Measurements from ENCODE around the gene TTC1. TPM values are rescaled to one million over a fixed set of nuclear protein-coding genes. Genes with fewer than 3 reads are reported as not detected.
A peak's percentile ranks its signal among the peaks of the same experiment; 100 is the strongest.

The TTC1 gene
- total RNA-seq, 1 donor from 2014 or later: 49.9 TPM

DNA sequence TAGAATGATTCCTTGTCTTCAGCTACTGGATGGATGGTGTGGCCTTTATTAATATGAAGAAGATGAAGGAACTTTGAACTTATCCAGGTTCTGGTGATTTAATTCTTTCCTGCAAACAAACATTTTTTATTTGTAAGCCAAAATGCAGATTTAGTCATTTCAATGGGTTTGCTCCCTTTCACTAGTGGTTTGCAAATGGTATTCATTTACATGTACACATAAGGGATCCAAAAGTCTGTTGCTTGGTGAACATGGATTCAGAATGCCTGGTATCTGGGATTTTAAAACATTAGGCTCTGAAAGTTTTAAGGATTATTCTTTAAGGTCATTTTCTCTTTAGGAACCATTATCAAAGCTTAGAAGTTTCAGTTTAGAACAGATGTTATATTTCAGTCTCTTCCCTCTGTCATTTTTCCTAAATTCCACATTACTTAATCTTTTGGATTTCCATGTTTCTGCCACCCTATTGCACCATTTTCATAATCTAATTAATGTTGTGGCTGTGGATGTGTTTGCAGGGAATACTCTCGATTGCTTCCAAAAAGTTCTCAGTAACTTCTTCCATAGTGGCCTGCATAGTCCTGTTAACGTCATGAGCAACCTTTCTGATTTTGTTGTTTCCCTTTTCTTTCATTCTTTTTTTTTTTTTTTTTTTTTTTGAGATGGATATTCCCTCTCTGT, 10.1 kb downstream of the TTC1 start:
- peaks cover 16% of the 10 kb centered on the region for H3K36me3 Mint-ChIP-seq (ENCODE audit: unreplicated experiment)
- no peaks in the 10 kb centered on the region for H3K4me1 Mint-ChIP-seq (ENCODE audit: unreplicated experiment)

GRCh38 chr5:160020266-160020770, 11.4 kb downstream of the TTC1 start:
- H3K27ac Mint-ChIP-seq (ENCODE audit: unreplicated experiment): no peak overlapping the region
- no peak for TF ChIP-seq CTCF (IDR thresholded peaks at IDR 0.05)

More for the DNA sequence above, 10.1 kb downstream of the TTC1 start:
- no peak overlapping the region for H3K4me3 Mint-ChIP-seq (ENCODE audit: unreplicated experiment)
- TF ChIP-seq CTCF (IDR thresholded peaks at IDR 0.05): no peak
- DNase-seq (ENCODE audit: extremely low spot score, unreplicated experiment): no peak
- H3K27me3 Mint-ChIP-seq (ENCODE audit: unreplicated experiment): no peaks in the 10 kb centered on the region
- no peak overlapping the region for H3K27ac Mint-ChIP-seq (ENCODE audit: unreplicated experiment)
- H3K9me3 Mint-ChIP-seq (ENCODE audit: unreplicated experiment): no peaks in the 10 kb centered on the region

DNA sequence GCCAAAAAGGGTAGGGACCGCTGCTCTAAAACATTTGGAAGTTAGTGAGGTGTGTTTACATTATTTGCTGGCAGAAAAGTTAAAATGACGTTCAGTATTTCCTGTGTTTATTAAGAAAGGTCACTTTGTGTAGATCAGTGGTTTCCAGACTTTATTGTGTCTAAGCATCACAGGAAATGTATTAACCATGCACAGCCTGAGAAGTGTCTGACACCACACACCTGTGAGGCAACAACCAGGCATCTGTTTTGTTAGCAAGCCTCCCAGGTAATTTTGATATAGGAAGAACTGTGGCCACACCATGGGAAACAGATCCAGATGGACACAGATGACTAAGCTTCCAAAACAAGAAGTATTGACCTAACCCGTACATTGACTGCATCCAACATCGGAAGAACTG, 12.0 kb downstream of the TTC1 start:
- H3K4me1 Mint-ChIP-seq (ENCODE audit: unreplicated experiment): no peaks in the 10 kb centered on the region

More at GRCh38 chr5:160020266-160020770, 11.4 kb downstream of the TTC1 start:
- no peaks in the 10 kb centered on the region for H3K4me1 Mint-ChIP-seq (ENCODE audit: unreplicated experiment)
- H3K9me3 Mint-ChIP-seq (ENCODE audit: unreplicated experiment): no peaks in the 10 kb centered on the region
- H3K36me3 Mint-ChIP-seq (ENCODE audit: unreplicated experiment): peaks cover 13% of the 10 kb centered on the region
- no peak overlapping the region for H3K4me3 Mint-ChIP-seq (ENCODE audit: unreplicated experiment)
- no peaks in the 10 kb centered on the region for H3K27me3 Mint-ChIP-seq (ENCODE audit: unreplicated experiment)
- DNase-seq (ENCODE audit: extremely low spot score, unreplicated experiment): no peak

DNA sequence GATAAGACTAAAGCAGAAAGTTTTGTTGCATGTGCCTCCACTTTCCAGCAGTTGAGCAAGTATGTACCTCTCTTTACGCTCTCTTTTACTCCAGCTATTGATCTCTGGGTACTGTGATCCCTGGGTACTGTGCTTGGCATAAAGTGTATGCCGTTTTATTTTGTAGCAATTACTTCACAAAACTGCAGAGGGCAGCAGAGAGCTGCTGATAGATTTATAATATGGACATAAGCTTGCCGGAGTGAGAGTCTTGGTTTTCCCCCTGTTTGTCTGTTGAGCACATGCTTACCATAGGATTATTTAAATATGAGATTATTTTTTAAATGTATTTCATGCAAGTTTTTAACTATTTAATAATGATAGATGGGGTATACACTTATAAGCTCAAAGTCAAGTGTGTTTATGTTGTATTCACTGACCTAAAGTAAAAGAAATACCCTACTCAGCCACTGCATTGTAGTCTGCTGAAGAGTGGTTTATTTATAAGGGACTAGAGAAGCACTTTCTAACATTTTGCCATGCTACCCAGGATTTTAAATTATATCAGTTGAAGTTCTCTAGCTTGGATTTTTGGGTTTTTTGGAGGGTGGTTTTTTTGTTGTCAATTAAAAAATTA, 13.0 kb downstream of the TTC1 start:
- no peak for DNase-seq (ENCODE audit: extremely low spot score, unreplicated experiment)
- no peak overlapping the region for H3K27ac Mint-ChIP-seq (ENCODE audit: unreplicated experiment)
- H3K4me3 Mint-ChIP-seq (ENCODE audit: unreplicated experiment): no peak overlapping the region
- H3K36me3 Mint-ChIP-seq (ENCODE audit: unreplicated experiment): peaks cover 14% of the 10 kb centered on the region
- H3K27me3 Mint-ChIP-seq (ENCODE audit: unreplicated experiment): no peaks in the 10 kb centered on the region
- H3K9me3 Mint-ChIP-seq (ENCODE audit: unreplicated experiment): no peaks in the 10 kb centered on the region
- no peaks in the 10 kb centered on the region for H3K4me1 Mint-ChIP-seq (ENCODE audit: unreplicated experiment)
- peak; percentile 85 for TF ChIP-seq CTCF (IDR thresholded peaks at IDR 0.05)

More for the DNA sequence above, 12.0 kb downstream of the TTC1 start:
- Mint-ChIP-seq H3K27me3 (ENCODE audit: unreplicated experiment) (no peaks in the 10 kb centered on the region), H3K4me3 (ENCODE audit: unreplicated experiment) (no peak overlapping the region), H3K27ac (ENCODE audit: unreplicated experiment) (no peak overlapping the region), H3K9me3 (ENCODE audit: unreplicated experiment) (no peaks in the 10 kb centered on the region), H3K36me3 (ENCODE audit: unreplicated experiment) (peaks cover 13% of the 10 kb centered on the region)
- DNase-seq (ENCODE audit: extremely low spot score, unreplicated experiment): no peak
- TF ChIP-seq CTCF (IDR thresholded peaks at IDR 0.05): no peak

All from osteocyte (in vitro differentiated cells).